Hepatocyte (in vitro differentiated cells): ENCODE measurements around the gene TIMM29.

Source experiments
- CTCF ChIP-seq: fragments of 200-600 bp; sonication (generic); IDR thresholded peaks from 2 replicates; pipeline ENCODE4 v1.5.1; 2016; ENCODE audit warnings: antibody characterized with exemption, mild to moderate bottlenecking; ENCODE audit not compliant: poor library complexity
- EZH2phosphoT487 ChIP-seq: fragments of 200-600 bp; sonication (generic); IDR thresholded peaks from one replicate; pipeline ENCODE4 v1.6.1; 2018; ENCODE audit warnings: antibody characterized with exemption, mild to moderate bottlenecking, low read depth, moderate library complexity; ENCODE audit not compliant: unreplicated experiment, severe bottlenecking

GRCh38 chr19:10971107-10971726, 42.6 kb downstream of the TIMM29 start:
- TF ChIP-seq CTCF (no peak), EZH2phosphoT487 (no peak)
